Non-pigmented ciliary epithelial cell (primary cell): ENCODE data around the gene IDNK.
"Not testable (repeated sequence)": the region's sequence is repeated elsewhere in the genome, so short reads cannot be mapped to it uniquely, and the experiment has no call there.

ENCODE experiments used
- DNase-seq: peaks from one replicate; pipeline ENCODE4 v3.0.0-alpha.2; 2010; ENCODE audit warnings: low read depth

The IDNK gene

DNA sequence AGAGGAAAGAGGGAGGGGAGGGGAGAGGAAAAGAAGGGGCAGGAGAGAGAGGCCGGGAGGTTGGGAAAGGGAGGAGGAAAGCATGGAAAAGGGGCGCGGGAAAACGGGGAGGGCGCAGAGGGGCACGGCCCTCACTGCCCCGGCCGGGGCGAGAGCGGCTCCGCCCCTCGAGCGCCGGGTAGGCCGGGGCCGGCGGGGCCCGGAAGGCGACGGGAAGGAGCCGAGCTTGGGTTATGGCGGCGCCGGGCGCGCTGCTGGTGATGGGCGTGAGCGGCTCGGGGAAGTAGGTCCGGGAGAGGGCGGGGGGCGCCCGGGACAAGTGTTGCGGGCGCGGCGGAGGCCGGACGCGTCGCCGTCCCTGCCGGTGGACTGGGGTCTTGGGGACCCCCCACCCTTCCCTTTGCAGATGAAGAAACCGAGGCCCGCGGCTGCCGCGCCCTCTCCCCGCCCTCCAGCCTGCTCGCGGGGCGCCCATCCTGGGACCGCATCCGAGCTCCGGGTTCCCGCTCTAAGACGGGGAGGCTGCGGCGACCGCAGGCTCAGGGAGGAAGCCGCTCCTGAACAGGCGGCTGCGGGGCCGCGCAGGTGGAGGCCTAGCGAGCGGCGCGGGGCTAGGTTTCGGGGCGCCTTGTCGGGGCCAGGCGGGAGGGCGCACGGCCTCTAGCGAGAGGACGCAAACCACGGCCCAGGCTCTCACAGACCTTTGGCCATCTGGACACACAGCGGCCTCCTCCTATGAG lies at the start of gene IDNK:
Gene IDNK, plus strand, starts transcription at position 205 of the 740 bp plus-strand sequence. Its CDS starts 29 bp downstream, at position 234.
- DNase-seq = no peak

GRCh38 chr9:83574482-83574881 lies 48.5 kb upstream of the IDNK start:
- no peak for DNase-seq

DNA sequence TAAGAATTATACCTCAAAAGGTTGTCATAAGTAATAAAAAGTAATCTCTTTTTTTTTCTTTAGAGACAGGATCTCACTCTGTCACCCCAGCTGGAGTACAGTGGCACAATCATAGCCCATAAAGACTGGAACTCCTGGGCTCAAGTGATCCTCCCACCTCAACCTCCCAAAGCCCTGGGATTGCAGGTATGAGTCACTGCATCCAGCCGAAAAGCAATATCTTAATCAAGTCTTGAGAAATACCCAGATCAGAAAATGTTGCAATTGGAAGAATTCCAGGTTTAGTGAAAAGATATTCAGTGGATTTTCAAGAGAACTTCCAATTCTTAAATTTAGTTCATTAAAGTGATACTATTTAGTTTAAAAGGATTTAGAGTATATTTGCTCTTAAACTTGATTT lies 40.9 kb upstream of the IDNK start:
- DNase-seq = peak; percentile 31

DNA sequence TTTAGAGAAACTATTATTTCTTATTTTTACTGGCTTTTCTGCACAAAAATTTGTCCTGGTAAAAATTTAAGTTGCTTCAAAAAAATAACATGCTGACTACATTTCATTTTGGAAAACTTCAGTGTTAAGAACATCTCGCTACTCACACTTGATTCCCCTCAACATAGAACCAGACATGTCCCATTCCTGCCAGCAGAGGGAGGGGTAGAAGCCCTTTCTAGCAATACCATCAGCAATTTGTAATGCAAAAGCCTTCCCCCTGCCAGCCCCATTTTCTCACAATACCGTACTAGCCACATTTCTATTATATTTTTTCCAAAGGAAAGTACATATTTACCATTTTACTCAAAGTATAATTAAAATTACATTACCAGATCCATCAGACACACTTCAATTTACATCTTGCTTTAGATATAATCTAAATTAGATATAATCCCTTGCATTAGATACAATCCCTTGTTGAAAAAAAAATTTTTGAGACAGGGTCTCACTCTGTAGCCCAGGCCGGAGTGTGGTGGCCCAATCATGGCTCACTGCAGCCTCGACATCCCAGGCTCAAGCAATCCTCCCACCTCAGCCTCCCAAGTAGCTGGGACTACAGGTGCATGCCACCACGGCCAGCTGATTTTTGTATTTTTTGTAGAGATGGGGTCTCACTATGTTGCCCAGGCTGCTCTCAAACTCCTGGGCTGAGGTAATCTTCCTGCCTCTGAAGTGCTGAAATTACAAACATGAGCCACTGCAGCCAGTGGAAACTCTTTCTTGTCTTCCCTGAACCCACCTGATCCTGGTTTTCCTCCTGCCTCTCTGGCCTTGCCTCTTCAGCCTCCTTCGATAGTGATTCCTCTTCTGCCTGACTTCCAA lies 39.6 kb upstream of the IDNK start:
- DNase-seq = peak; percentile 40

GRCh38 chr9:83584995-83585394 lies 37.9 kb upstream of the IDNK start:
- no peak for DNase-seq

DNA sequence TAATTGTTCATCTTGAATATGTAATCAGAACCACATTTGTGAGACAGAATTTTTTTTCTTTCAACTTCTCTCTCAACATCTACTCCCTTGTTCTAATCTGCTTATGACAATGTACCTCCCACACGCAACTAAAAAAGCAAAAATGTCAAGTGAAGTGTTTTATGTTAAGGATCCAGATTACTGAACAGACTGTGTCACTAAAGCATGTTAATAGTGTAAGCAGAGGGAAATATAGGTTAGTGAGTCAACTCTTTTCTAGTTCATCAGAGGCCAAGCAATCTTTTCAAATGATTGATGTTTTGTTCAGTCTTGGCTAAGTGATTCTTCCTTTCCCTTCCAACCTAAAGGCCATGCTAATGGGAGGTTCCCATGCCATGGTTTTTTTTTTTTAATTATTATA lies 34.7 kb upstream of the IDNK start:
- no peak for DNase-seq

GRCh38 chr9:83596899-83597504 lies 25.9 kb upstream of the IDNK start:
- no peak for DNase-seq

DNA sequence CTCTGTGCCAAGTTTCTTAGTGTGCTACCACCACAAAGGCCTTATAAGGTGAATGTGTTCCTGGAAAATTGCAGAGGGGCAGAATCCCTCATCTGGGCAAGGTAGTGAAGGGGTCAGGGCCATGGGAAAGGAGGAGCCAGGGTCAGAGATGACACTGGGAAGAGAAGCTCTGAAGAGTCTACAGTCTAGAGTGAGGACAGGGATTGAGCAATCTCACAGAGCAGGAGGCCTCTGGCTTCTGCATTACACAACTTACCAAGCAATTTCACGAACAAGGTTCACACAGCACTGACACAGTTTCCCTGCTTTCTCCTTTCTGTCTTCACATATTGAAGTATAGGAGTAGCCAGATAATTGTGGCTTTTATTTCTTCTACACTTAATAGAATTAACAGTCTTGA lies 24.5 kb upstream of the IDNK start:
- DNase-seq = no peak

GRCh38 chr9:83599071-83599470 lies 23.9 kb upstream of the IDNK start:
- DNase-seq = no peak

DNA sequence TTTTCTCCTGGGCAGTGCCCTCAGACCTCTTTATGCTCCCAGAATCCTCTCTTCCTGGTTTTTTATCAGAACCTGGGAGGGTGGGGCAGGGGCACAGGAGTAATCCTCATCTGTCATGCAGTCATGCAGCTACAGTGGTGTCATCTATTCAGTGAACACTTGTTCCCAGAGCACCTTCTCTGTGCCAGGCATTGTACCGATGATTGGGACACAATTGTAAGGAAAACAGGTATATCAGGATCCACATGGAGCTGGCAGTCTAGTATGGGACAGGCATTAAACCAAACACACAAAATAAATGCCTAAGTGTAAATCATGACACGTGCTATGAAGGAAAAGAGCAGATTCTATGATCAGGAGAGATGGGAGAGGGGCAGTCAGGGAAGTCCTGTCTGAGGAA lies 21.5 kb upstream of the IDNK start:
- no peak for DNase-seq

GRCh38 chr9:83607620-83608019 lies 15.3 kb upstream of the IDNK start:
- not testable (repeated sequence) for DNase-seq

GRCh38 chr9:83613298-83613697 lies 9.6 kb upstream of the IDNK start:
- not testable (repeated sequence) for DNase-seq

DNA sequence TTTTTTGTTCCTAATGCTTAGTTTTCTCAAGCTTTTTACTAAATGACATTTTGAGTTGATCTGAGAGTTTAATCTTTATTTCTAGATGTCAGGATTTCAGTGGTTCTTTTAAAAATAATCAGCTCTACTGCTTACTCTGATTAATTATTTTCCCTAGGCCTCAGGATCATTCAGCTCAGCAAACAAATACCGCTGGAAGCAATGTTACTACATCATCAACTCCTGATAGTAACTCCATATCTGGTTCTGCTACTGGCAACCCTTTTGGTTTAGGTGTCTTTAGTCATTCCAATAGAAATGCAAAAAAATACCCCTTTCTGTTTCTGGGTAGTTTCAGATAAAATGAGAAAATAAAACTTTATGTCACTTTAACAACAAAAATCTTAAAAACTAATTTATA lies 5.6 kb upstream of the IDNK start:
- no peak for DNase-seq

- no peak for DNase-seq
Observed at GRCh38 chr9:83620841-83621636, 1.9 kb upstream of the IDNK start.

- DNase-seq = no peak
Observed at GRCh38 chr9:83622433-83622938, 457 bp upstream of the IDNK start.

DNA sequence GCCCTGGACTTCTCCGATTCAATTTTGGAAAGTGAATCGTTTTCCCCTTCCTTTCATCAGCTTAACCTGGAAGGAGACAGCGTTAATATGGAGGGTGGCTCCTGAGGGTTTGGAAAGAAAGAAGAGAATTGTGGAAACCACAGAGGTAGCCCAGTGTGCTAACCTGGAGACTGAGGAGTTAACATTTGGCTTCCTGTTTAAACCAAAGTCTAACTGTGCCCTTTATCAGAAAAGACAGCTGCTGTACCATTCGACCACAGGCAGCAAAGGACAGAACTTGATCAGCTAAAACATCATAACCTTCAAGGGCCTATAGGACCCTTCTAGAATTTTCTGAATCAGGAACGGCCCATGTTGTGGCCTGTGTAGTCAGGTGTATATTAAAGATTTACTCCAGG lies 735 bp downstream of the IDNK start:
- no peak for DNase-seq

DNA sequence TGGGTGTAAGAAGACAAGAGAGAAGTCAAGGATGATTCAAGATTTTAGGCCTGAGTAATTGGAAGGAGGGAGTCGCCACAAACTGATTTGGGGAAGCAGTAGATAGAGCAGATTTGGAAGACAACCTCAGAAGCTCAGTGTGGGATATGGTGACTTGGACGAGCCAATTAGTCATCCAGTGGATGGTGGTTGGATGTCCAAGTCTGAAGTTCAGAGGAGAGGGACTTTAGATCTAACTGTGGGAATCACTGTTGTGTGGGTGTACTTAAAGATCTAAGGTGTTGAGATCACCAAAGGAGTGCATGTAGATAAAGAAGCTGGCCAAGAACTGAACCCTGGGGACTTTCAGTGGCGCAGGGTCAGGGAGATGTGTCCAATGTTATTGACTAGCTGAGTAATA lies 2.2 kb downstream of the IDNK start:
- no peak for DNase-seq

DNA sequence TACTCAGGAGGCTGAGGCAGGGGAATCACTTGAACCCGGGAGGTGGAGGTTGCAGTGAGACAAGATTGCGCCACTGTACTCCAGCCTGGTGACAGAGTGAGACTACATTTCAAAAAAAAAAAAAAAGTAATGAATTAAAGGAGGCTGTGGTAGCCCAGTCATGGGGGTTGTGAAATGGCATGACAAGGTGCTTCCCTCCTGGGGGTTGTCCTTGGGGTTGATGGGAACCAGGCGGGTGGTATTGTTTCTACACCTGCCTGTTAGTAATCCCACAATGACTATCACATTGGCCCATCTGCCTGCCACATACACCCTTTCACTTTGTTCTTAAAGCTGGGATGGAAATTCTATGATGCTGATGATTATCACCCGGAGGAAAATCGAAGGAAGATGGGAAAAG lies 5.6 kb downstream of the IDNK start:
- DNase-seq = no peak

GRCh38 chr9:83629433-83630104 lies 6.6 kb downstream of the IDNK start:
- no peak for DNase-seq

DNA sequence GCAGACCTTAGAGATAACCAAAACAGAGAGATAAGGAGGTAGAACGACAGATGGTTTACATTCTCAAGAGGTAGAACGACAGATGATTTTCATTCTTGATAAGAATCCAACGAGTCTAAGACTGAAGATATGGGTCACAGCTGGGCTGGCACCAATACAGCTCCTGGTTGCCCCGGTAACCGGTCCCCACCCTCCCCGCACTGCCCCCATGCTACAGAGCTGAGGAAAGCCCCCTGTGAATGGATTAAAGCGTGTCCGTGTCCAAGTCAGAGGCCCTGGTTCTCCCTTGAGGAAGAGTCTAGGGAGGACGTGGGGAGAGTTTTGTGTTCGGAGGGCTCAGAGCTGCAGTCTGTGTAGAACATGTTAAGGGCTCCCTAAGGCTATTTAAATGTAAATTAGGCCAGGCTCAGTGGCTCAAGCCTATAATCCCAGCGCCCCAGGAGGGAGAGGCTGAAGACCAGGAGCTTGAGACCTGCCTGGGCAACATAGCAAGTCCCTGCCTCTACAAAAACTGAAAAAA lies 8.1 kb downstream of the IDNK start:
- DNase-seq = no peak

- DNase-seq = no peak
Observed at GRCh38 chr9:83633255-83633654, 10.3 kb downstream of the IDNK start.
